GM12872 (cell line): Measurements from ENCODE around the gene TUBB.

Experiments used
- CTCF ChIP-seq: IDR thresholded peaks from 3 replicates; pipeline ENCODE4 v1.5.1; 2011; ENCODE audit warnings: low read depth, mild to moderate bottlenecking, low read length, moderate library complexity; ENCODE audit not compliant: insufficient read depth

Gene TUBB

GRCh38 chr6:30740540-30740870, 20.4 kb downstream of the TUBB start:
- no peak for TF ChIP-seq CTCF

DNA sequence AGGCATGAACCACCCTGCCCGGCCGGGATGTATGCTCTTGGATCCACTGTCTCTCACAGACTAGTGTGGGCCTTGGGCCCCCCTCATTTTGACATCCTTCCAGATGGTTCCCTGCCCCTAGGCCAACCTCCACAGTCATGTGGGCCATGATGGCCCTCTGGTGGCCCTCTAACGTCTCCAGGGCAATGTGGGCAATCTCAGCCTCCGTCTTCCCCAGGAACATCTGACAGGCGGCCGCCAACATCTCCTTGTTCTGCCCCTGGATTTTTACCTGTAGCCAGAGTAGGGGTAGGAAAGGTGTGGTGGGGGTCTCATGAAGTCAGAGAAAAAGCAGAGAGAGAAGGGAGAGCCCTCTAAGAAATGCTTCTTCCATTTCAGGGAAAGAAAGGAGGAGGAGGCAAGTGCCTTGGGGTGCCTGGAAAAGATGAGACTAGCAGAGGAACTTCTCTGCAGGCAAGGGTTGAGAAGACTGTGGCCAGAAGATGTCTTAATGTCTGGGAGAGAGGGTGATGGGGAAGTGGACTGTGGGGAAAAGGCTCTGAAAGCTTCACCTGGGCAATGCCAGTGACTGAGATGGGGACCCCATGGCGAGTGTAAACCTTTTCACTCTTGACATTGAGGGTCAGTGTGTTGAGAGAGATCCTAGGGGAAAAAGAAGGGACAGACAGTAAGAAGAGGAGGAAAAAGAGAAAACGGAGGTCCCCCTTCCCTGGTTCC, 21.1 kb downstream of the TUBB start:
- TF ChIP-seq CTCF, result no peak

- TF ChIP-seq CTCF, result no peak
Observed at GRCh38 chr6:30741789-30742315, 21.7 kb downstream of the TUBB start.

DNA sequence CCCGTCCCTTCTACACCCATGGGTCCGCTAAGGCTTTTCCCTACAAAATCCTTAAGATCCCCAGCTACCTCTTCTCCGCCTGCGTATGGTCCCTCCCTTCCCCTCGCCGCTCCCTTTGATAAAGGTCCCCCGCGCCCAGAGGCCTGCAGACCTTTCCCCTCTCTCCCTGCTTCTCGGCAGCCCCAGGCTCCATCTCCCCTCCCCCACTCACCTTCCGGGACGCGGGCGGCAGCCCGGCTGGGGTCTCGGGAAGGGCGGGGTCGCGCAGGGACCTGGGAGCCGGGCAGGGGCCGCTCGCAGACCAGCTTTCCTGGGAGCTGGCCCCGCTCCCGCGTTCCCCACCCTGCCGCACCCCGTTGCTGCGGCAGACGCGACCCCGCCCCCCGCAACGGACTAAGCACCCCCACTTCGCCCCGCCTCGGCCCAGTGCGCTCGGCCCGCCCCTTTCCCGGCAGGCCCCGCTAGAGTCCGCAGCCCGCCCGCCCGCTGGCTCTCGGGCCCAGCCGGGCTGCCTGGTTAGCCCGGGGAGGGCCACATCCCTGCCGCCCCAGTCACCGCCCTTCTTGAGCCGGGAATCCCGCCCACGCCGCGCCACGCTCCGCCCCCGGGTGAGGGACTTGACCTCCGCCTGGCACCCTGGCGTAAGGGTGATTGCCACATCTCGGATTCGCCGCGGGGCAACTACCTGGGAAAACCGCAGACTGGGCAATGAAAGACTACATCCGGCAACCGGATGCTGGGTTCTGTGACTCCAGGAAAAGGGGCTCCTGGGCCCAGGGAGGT, 22.4 kb downstream of the TUBB start, which contains the start of gene FLOT1:
Gene FLOT1, minus strand, starts transcription at position 372 of the 783 bp plus-strand sequence. CDS start 498 bp downstream, outside the sequence.
- no peak for TF ChIP-seq CTCF

DNA sequence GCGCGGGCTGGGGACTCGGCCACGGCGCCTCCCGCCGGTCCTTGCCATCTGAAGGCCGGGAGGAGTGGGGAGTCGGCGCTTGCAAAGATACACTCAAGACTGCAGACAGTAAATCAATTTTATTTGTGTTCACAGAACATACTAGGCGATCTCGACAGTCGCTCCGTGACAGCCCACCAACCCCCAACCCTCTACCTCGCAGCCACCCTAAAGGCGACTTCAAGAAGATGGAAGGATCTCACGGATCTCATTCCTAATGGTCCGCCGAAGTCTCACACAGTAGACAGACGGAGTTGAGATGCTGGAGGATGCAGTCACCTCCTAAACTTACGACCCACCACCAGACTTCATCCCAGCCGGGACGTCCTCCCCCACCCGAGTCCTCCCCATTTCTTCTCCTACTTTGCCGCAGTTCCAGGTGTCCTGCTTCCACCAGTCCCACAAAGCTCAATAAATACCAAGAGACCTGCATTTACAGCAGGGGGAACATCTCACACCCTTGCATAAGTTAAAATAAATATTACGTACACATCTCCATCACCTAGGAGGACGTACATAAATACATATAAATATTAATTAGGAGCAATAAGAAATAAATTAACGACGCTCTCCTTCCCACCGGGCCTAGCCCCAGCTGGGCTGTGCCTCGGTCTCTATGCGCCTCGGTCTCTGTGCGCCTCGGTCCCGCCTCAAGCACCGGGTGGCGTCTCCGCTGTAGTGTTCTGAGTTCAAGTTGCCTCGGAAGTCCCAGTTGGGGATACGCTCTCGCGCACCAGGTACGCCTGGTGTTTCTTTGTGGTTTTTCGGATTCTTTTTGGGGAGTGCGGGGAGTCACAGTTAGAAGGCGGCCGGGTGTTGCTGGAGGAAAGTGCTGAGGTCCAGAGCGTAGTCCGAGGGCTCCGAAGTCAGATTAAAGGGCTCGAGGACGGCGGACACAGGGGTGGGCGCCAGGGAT, 23.2 kb downstream of the TUBB start:
- TF ChIP-seq CTCF, result no peak

GRCh38 chr6:30744054-30744805, 24.1 kb downstream of the TUBB start, which contains the start of gene IER3:
Gene IER3 (minus strand): TSS chr6:30744547. CDS start chr6:30744518, 29 bp downstream.
- TF ChIP-seq CTCF, result peak; percentile 77
